SU-DHL-6 (cell line): ENCODE data around the gene SIT1.

Experiments
- CTCF ChIP-seq: fragments of 200-600 bp; sonication (generic); IDR thresholded peaks from one replicate; pipeline ENCODE4 v1.5.1; 2017; ENCODE audit warnings: antibody characterized with exemption, mild to moderate bottlenecking, low read length, moderate library complexity; ENCODE audit not compliant: insufficient read depth, poor library complexity, severe bottlenecking
- EZH2phosphoT487 ChIP-seq: fragments of 200-600 bp; sonication (generic), shearing (Covaris generic); conservative IDR thresholded peaks from 2 replicates; pipeline ENCODE4 v1.6.1; 2018; ENCODE audit warnings: mild to moderate bottlenecking, antibody characterized with exemption, low read length, moderate library complexity, mixed read lengths

GRCh38 chr9:35599763-35600604, 50.7 kb downstream of the SIT1 start:
- TF ChIP-seq CTCF (no peak), EZH2phosphoT487 (no peak)
